Psoas muscle (tissue), 8 donors: ENCODE data around the gene PHAX. TPM values are rescaled to one million over a fixed set of nuclear protein-coding genes. Genes with fewer than 3 reads are reported as not detected.
A peak's percentile ranks its signal among the peaks of the same experiment; 100 is the strongest.

Experiments
- ATAC-seq, 4 donors: fragments of 200-7000 bp; cut with Tn5 transposase; one replicate each; pipeline ENCODE4 v1.9.1; 2020; ENCODE audit warnings: moderate library complexity in 3 of 4, mild to moderate bottlenecking in 2 of 4
- DNase-seq, 2 donors: peaks; one replicate each; pipeline ENCODE4 v3.0.0-alpha.2; 2020
- H3K27ac ChIP-seq: fragments of 200-600 bp; one replicate; pipeline ENCODE4 v1.8.0; 2022
- H3K27me3 ChIP-seq, 3 donors: fragments of 200-600 bp in 1 of 3; one replicate each; pipeline versions ENCODE4 v1.6.1 to v1.8.0; 2013 to 2022; ENCODE audit warnings: low read length in 2 of 3, mild to moderate bottlenecking in 2 of 3, moderate library complexity in 1 of 3; ENCODE audit not compliant: insufficient read depth in 3 of 3
- H3K36me3 ChIP-seq, 2 donors: fragments of 200-600 bp in 1 of 2; one replicate each; pipeline versions ENCODE4 v1.6.1 to v1.8.0; 2013 to 2022; ENCODE audit warnings: low read depth in 1 of 2, mild to moderate bottlenecking in 1 of 2, moderate library complexity in 1 of 2; ENCODE audit not compliant: insufficient read depth in 1 of 2
- H3K4me1 ChIP-seq: fragments of 200-600 bp; one replicate; pipeline ENCODE4 v1.8.0; 2022
- H3K4me3 ChIP-seq: fragments of 200-600 bp; one replicate; pipeline ENCODE4 v1.8.0; 2022; ENCODE audit warnings: mild to moderate bottlenecking
- H3K9me3 ChIP-seq: fragments of 200-600 bp; one replicate; pipeline ENCODE4 v1.8.0; 2022
- CTCF ChIP-seq: fragments of 200-600 bp; IDR thresholded peaks from one replicate; pipeline ENCODE4 v1.8.0; 2022; ENCODE audit warnings: antibody characterized with exemption
- WGBS, 3 donors: extraction: QIAGEN DNeasy Blood & Tissue Kit; methylation state at CpG; one replicate each; pipeline versions ENCODE4 v1.1.6 to v1.1.7; 2013; 5-methylcytosine and 5-hydroxymethylcytosine counted together
- intact Hi-C, 2 donors: fragments of 100-400 bp; cut with DNase I; formaldehyde crosslinking; loops; one replicate each; pipeline versions ENCODE4 v1.11.0 to v1.14.2; 2022
- polyA plus RNA-seq, 3 donors: library from polyadenylated mRNA; stranded (reverse); fragments of 200-250 nt; gene quantifications; one replicate each; pipeline ENCODE4 v1.2.3, GENCODE V29; 2013
- total RNA-seq, 4 donors: library from RNA; stranded (reverse); fragmentation: NEBNext Ultra II Directional in 2 of 4; extraction: Animal tissue kit (Norgen Biotek cat#: 25700) in 2 of 4; gene quantifications; one replicate each; pipeline versions ENCODE4 v1.2.1 to v1.2.4, GENCODE V29; 2021 to 2023
- donor health status: healthy with polysubstance abuse.
- donor health status: DM: no; HTN: no; CAD: no; lungs with moderate emphysema.
- donor health status: Bipolar disorder and iron deficiency.
- donor health status: healthy.
- donor health status: DM: yes; HTN: yes; CAD: no.
- donor health status: DM: no; HTN: no; CAD: no.
- donor health status: DM: no; HTN: no; CAD: no.
- donor health status: DM: yes; HTN: yes; CAD: no.

Gene PHAX
- total and polyA plus RNA-seq, 7 donors, result 25.6 to 53.0 (median 32.2) TPM

- Histone ChIP-seq H3K36me3 (no peaks in the 10 kb centered on the region), H3K4me1 (no peaks in the 10 kb centered on the region), H3K9me3 (no peaks in the 10 kb centered on the region), H3K4me3 (no peak overlapping the region), H3K27ac (no peak overlapping the region), H3K27me3 (peaks cover 0 to 3% (median 1%) of the 10 kb centered on the region in 3 donors)
- DNase-seq (no peak), ATAC-seq (no peak)
- intact Hi-C loops, result no loop called here
- WGBS, 3 donors, result 71 to 83% (median 77%) methylated on average over 2 of the region's 2 CpGs
- TF ChIP-seq CTCF, result no peak
Observed at GRCh38 chr5:126675338-126675737, 74.6 kb downstream of the PHAX start.

- Histone ChIP-seq H3K4me3 (no peak overlapping the region), H3K4me1 (no peaks in the 10 kb centered on the region), H3K9me3 (no peaks in the 10 kb centered on the region), H3K27ac (no peak overlapping the region), H3K36me3 (no peaks in the 10 kb centered on the region), H3K27me3 (peaks cover 0 to 3% (median 1%) of the 10 kb centered on the region in 3 donors)
- 23 to 25% (median 25%) methylated on average over 4 of the region's 4 CpGs for WGBS, 3 donors
- ATAC-seq, result peak; percentile 69 to 94 (median 86)
- intact Hi-C loops, result loop anchor here (2.0 kb wide), 1 partner anchor 105 kb away; no protein-coding TSS in a partner anchor
- peak; percentile 83 for TF ChIP-seq CTCF
- DNase-seq, result no peak
Observed at GRCh38 chr5:126676195-126676624, 75.5 kb downstream of the PHAX start.

Other genes with a start within 250 kb of the PHAX start
- gene GRAMD2B, start 177.5 kb upstream of the PHAX start, total RNA-seq, result 1 to 10 TPM; 2.8 to 8.0 (median 5.4) TPM
- 1 to 10 TPM; 1.3 to 3.8 (median 1.9) TPM for gene GRAMD2B, start 177.5 kb upstream of the PHAX start, polyA plus RNA-seq
- gene ALDH7A1, start 5.7 kb upstream of the PHAX start, total RNA-seq, result 10 to 100 TPM in 3 of 4 donors, 1 to 10 TPM in 1; 8.7 to 26.7 (median 12.3) TPM
- gene ALDH7A1, start 5.7 kb upstream of the PHAX start, polyA plus RNA-seq, result 1 to 10 TPM; 7.4 to 8.8 (median 7.8) TPM
- gene LMNB1, start 176.2 kb downstream of the PHAX start, total RNA-seq, result 1 to 10 TPM; 1.4 to 4.1 (median 2.1) TPM
- 1 to 10 TPM in 1 of 3 donors, under 1 TPM in 2; 0.66 to 1.0 (median 0.72) TPM for gene LMNB1, start 176.2 kb downstream of the PHAX start, polyA plus RNA-seq